ENCODE data around the gene EHMT1.
"Not testable (repeated sequence)": the region's sequence is repeated elsewhere in the genome, so short reads cannot be mapped to it uniquely, and the experiment has no call there.

The EHMT1 gene

GRCh38 chr9:137721899-137722298 lies 103.1 kb downstream of the EHMT1 start:
- DNase-seq = no peak

DNA sequence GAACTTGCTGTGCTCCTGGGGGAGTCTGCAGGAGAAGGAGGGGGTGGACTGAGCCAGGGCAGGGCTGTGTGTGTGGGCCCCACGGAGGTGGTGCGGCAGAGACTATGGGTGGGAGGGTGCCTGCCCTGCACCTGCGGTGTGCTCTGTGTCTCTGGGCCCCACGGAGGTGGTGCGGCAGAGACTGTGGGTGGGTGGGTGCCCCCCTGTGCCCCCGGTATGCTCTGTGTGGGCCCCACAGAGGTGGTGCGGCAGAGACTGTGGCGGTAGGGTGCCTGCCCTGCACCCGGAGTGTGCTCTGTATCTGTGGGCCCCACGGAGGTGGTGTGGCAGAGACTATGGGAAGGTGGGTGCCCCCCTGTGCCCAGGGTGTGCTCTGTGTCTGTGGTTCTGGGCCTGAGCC lies 103.7 kb downstream of the EHMT1 start:
- DNase-seq = no peak

DNA sequence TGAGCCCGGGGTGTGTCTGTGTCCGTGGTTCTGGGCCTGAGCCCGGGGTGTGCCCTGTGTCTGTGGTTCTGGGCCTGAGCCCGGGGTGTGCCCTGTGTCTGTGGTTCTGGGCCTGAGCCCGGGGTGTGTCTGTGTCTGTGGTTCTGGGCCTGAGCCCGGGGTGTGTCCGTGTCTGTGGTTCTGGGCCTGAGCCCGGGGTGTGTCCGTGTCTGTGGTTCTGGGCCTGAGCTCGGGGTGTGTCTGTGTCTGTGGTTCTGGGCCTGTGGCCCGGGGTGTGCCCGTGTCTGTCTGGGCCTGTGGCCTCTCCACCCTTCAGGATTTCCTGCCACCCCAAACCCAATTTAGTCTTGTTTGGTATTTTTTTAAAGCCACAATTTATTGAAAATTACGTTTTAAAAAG lies 104.6 kb downstream of the EHMT1 start:
- not testable (repeated sequence) for DNase-seq

DNA sequence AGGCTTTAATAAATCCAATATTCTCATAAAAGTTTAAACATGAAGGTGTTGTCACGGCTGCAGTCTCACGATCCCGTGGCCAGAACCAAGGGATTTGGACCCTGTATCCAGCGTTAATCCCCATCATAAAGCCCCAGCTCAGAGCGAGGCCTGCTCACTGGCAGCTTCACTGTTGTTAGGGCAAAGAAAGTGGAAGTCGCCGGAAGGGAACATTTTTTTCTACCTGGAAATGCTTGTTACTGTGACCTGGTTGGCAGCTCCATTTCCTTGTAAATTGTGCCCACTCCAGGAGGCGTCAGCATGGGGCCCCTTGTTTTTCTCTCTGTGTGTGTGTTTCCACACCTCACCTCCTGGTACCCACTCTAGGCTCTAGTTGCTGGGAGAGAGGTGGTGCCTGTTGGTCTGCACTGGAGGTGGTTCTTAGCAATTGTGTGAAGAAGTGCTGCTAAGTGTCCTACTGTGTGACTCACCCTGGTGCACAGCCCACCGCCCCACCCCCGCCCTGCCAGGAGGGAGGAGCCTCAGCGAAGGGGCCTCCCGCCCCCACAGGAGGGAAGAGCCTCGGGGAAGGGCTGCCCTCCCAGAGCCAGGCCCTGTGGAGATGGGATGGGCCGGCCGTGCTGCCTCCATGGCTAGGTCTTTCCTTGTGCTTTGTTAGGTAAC lies 105.1 kb downstream of the EHMT1 start:
- DNase-seq = no peak

DNA sequence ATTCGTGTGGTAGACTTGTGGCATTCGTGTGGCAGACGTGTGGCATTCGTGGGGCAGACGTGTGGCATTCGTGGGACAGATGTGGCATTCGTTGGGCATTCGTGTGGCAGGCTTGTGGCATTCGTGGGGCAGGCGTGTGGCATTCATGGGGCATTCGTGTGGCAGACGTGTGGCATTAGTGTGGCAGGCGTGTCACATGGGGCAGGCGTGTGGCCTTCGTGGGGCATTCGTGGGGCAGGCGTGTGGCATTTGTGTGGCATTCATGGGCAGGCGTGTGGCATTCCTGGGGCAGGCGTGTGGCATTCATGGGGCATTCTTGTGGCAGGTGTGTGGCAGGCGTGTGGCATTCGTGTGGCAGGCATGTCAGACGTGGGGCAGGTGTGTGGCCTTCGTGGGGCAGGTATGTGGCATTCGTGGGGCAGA lies 106.0 kb downstream of the EHMT1 start:
- no peak for DNase-seq

DNA sequence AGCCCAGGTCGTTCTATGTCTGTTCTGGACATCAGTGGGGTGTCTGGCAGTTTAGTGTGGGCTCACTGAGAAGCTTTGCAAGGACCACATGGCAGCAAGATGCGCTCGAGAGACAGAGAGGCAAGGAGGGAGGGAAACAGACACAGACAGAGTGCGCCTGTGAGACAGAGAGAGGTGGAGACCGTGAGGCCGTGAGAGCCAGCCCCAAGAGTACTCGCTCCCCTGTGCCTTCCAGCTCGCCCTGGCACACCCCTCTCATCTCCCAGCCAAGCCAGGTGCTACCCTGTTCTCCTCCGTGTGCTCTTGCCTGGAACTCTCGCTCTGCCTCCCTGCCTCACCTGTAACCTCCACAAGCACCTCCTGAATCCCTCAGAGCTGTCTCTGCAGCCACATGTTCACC lies 106.8 kb downstream of the EHMT1 start:
- no peak for DNase-seq

- DNase-seq = not testable (repeated sequence)
Measured at GRCh38 chr9:137726336-137726735, 107.5 kb downstream of the EHMT1 start.

DNA sequence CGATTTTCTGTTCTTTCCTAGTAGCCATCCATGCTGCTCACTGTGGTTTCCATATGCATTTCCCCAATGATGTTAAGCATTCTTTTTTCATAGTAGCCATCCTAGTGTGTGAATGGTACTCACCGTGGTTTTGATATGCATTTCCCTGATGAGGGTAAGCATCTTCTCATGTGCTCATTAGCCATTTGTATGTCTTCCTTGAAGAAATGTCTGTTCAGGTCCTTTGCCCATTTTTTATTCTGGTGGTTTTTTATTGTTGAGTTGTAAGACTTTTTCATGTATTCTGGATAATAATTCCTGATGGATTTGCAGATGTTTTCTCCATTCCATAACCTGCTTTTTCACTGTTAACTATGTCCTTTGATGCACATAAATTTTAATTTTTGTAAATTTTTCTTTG lies 108.0 kb downstream of the EHMT1 start:
- no peak for DNase-seq

DNA sequence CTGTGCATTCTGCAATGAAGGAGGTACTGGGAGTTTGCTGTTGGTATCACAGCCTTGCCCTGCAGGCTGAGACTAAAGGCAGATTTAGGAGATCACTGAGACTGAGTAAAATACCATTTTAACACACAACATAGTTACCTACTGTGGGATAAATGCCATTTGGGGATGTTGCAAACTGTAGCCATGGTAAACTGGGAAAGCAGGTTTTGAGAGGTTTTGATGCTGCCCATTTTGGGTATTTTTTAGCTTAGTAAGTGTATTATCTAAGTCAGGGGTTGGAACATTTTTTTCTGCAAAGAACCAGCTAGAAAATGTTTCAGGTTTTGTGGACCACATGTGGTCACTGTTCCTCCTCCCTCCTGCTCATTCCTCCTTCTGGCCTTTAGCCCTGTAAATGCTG lies 108.9 kb downstream of the EHMT1 start:
- no peak for DNase-seq

GRCh38 chr9:137728444-137729311 lies 109.9 kb downstream of the EHMT1 start:
- DNase-seq = no peak

GRCh38 chr9:137731216-137731946 lies 112.6 kb downstream of the EHMT1 start:
- no peak for DNase-seq

GRCh38 chr9:137731947-137732813 lies 113.4 kb downstream of the EHMT1 start:
- DNase-seq = no peak

DNA sequence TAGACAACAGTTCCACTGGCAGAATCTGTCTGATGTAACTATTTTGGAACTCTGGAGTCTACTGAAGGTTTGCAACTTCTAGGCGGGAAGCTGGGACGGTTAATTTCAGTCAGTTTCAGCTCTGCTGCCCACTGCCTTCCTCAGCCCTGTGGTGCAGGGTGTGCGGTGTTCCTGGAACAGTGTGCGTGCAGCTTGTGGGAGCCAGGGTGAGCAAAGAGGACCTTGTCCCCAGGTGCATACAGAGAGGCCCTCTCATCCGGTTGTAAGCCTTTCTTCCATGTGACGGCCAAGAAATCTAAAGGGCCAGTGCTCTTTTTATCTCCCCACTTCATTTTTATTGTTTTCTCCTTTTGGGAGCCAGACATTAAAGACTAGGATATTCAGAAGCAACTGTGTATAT lies 114.6 kb downstream of the EHMT1 start:
- no peak for DNase-seq

- DNase-seq = no peak
Measured at GRCh38 chr9:137734181-137734580, 115.4 kb downstream of the EHMT1 start.

DNA sequence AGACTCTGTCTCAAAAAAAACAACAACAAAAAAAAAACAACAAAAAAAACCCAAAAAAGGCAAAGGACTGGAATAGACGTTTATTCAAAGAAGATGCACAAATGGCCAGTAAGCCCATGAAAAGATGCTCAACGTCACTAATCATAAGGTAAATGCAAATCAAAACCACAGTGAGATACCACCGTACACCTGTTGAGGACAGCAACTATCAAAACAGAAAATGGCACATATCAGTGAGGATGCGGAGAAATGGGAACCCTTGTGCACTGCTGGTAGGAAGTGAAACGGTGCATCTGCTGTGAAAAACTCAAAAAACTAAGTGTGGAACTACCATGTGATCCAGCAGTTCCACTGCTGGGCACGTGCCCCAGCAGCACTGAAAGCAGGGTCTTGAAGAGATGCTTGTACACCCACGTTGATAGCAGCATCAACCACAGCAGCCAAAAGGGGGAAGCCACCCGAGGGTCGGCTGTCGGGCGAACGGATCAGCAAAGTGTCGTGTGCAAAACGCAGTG lies 119.4 kb downstream of the EHMT1 start:
- not testable (repeated sequence) for DNase-seq

- no peak for DNase-seq
Measured at GRCh38 chr9:137738703-137739102, 119.9 kb downstream of the EHMT1 start.

DNA sequence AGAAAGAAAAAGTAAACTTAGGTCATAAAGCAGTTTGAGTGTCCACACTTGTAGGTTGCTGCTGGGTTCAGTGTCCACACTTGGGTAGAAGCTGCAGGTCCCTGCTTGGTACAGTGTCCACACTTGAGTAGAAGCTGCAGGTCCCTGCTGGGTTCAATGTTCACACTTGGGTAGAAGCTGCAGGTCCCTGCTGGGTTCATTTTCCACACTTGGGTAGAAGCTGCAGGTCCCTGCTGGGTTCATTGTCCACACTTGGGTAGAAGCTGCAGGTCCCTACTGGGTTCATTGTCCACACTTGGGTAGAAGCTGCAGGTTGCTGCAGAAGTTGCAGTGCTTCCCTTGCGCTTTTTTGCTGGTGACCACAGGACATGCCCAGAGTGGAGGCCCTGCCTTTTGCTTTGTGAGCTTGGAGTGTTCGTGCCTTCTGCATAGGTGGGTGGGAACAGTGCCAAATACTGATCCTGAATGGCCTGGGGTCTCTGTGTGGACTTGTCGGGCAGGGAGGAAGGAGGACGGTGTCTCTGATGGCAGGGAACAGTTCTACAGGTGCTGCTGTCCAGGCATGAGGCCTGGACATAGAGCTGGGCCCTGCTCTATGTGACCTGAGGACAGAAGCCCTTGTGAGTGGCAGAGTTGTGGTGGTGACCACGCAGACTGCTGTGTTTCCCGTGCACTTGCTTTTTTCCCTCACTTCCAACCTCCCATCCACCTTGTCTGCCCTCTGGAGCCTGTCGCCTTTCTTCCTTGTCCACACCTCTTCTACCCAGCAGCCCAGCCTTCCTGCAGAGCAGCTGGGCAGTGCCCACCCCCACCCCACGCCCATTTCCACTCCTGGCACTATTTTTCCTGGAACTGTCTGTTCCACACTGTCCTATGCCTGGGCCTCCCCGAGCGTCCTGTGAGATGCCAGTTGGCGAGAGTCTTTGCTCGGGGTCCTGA lies 120.8 kb downstream of the EHMT1 start:
- DNase-seq = no peak

DNA sequence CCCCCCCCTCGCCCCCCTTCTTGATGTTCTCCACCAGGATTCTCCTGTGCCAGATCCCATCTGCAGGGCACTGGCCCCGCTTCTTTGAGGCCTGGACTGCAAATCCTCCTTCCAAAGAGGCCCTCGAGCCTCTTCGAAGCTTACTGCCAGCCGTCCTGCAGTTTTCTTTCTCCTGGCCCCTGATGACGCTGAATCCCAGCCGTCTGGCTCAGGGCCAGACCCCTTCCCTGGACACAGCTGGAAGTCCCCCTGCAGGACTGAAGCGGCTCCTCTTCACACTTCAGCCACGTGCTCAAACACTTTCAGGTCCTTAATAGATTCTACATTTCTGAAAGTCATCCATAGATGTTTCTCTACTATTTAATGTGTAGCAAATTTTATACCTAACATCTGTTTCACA lies 121.5 kb downstream of the EHMT1 start:
- no peak for DNase-seq

DNA sequence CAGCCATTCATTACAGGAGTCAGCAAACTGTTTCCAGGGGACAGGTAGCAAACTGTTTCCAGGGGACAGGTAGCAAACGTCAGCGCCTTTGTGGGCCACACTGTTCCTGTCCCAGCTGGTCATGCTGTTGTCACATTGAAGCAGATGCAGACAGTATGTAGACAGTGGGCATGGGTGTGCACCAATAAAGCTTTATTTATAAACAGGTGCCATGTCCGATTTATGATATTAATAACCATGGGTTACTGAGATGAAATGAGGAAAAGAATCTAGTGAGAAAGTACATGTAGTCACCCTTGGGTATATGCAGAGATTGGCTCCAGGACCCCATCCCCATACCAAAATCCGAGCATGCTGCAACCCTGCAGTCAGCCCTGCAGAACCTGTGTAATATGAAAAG lies 122.5 kb downstream of the EHMT1 start:
- DNase-seq = no peak

- DNase-seq = no peak
Measured at GRCh38 chr9:137742698-137743097, 123.9 kb downstream of the EHMT1 start.

- no peak for DNase-seq
Measured at GRCh38 chr9:137743695-137744094, 124.9 kb downstream of the EHMT1 start.
